ENCODE results near the gene ADAMTS14.
"Not testable (repeated sequence)": the region's sequence is repeated elsewhere in the genome, so short reads cannot be mapped to it uniquely, and the experiment has no call there.

ADAMTS14 gene

GRCh38 chr10:70656489-70656888 lies 15.8 kb upstream of the ADAMTS14 start:
- no peak for DNase-seq

- no peak for DNase-seq
These were observed 15.3 kb upstream of the ADAMTS14 start for GRCh38 chr10:70657041-70657440.

- DNase-seq = no peak
These were observed 13.6 kb upstream of the ADAMTS14 start for GRCh38 chr10:70658582-70659136.

- no peak for DNase-seq
These were observed 13.0 kb upstream of the ADAMTS14 start for GRCh38 chr10:70659306-70659705.

GRCh38 chr10:70660722-70661121 lies 11.6 kb upstream of the ADAMTS14 start:
- DNase-seq = no peak

- DNase-seq = no peak
These were observed 10.5 kb upstream of the ADAMTS14 start for GRCh38 chr10:70661623-70662361.

GRCh38 chr10:70662362-70663220 lies 9.7 kb upstream of the ADAMTS14 start:
- no peak for DNase-seq

- not testable (repeated sequence) for DNase-seq
These were observed 8.6 kb upstream of the ADAMTS14 start for GRCh38 chr10:70663458-70664409.

- DNase-seq = no peak
These were observed 7.6 kb upstream of the ADAMTS14 start for GRCh38 chr10:70664702-70665195.

- no peak for DNase-seq
These were observed 5.1 kb upstream of the ADAMTS14 start for GRCh38 chr10:70666960-70667798.

- not testable (repeated sequence) for DNase-seq
These were observed 4.5 kb upstream of the ADAMTS14 start for GRCh38 chr10:70667818-70668217.

GRCh38 chr10:70668454-70668970 lies 3.8 kb upstream of the ADAMTS14 start:
- no peak for DNase-seq

- no peak for DNase-seq
These were observed 3.3 kb upstream of the ADAMTS14 start for GRCh38 chr10:70669015-70669414.

GRCh38 chr10:70669732-70670317 lies 2.5 kb upstream of the ADAMTS14 start:
- DNase-seq = no peak

- DNase-seq = no peak
These were observed 614 bp upstream of the ADAMTS14 start for GRCh38 chr10:70671619-70672164.

- no peak for DNase-seq
These were observed 980 bp downstream of the ADAMTS14 start for GRCh38 chr10:70673043-70673928.

- DNase-seq = no peak
These were observed 1.7 kb downstream of the ADAMTS14 start for GRCh38 chr10:70673929-70674559.

GRCh38 chr10:70674560-70675495 lies 2.5 kb downstream of the ADAMTS14 start:
- DNase-seq = no peak
